Hepatocyte (in vitro differentiated cells): ENCODE measurements around the gene SMIM5.

Experiments
- CTCF ChIP-seq: fragments of 200-600 bp; sonication (generic); IDR thresholded peaks from 2 replicates; pipeline ENCODE4 v1.5.1; 2016; ENCODE audit warnings: antibody characterized with exemption, mild to moderate bottlenecking; ENCODE audit not compliant: poor library complexity
- EZH2 ChIP-seq: fragments of 200-600 bp; sonication (generic); IDR thresholded peaks from 2 replicates; pipeline ENCODE4 v1.6.1; 2016; ENCODE audit warnings: antibody characterized with exemption, mild to moderate bottlenecking, borderline replicate concordance
- EZH2phosphoT487 ChIP-seq: fragments of 200-600 bp; sonication (generic); IDR thresholded peaks from one replicate; pipeline ENCODE4 v1.6.1; 2018; ENCODE audit warnings: antibody characterized with exemption, mild to moderate bottlenecking, low read depth, moderate library complexity; ENCODE audit not compliant: unreplicated experiment, severe bottlenecking

GRCh38 chr17:75666959-75667790, 33.9 kb downstream of the SMIM5 start, which contains the start of the genes RECQL5 and SAP30BP:
- no peak for TF ChIP-seq CTCF
- TF ChIP-seq EZH2phosphoT487 = no peak
- no peak for TF ChIP-seq EZH2
